Neural cell (in vitro differentiated cells): ENCODE data around the gene FHDC1.

ENCODE experiments used
- CTCF ChIP-seq: fragments of 450-650 bp; IDR thresholded peaks from 2 replicates; pipeline ENCODE4 v1.5.1; 2014; ENCODE audit warnings: antibody characterized with exemption, mild to moderate bottlenecking, moderate library complexity; ENCODE audit not compliant: poor library complexity, severe bottlenecking
- EP300 ChIP-seq: fragments of 450-650 bp; conservative IDR thresholded peaks from 2 replicates; pipeline ENCODE4 v1.6.1; 2014; ENCODE audit warnings: antibody characterized with exemption, mild to moderate bottlenecking, moderate library complexity; ENCODE audit not compliant: poor library complexity, severe bottlenecking
- EZH2 ChIP-seq: fragments of 200-600, 300-800 bp; shearing (Covaris generic), sonication (generic); IDR thresholded peaks from 2 replicates; pipeline ENCODE4 v1.6.1; 2014; ENCODE audit warnings: antibody characterized with exemption, low read length, borderline replicate concordance, mild to moderate bottlenecking; ENCODE audit not compliant: insufficient read depth, poor library complexity, severe bottlenecking
- POLR2AphosphoS5 ChIP-seq: IDR thresholded peaks from 2 replicates; pipeline ENCODE4 v1.6.1; 2012
- RAD21 ChIP-seq: fragments of 450-650 bp; conservative IDR thresholded peaks from 2 replicates; pipeline ENCODE4 v1.6.1; 2014; ENCODE audit warnings: antibody characterized with exemption, mild to moderate bottlenecking, moderate library complexity
- TAF1 ChIP-seq: IDR thresholded peaks from 2 replicates; pipeline ENCODE4 v1.6.1; 2012; ENCODE audit warnings: low read depth

- no peak for TF ChIP-seq TAF1
- no peak for TF ChIP-seq CTCF
- TF ChIP-seq EZH2: no peak
- no peak for TF ChIP-seq POLR2AphosphoS5
- no peak for TF ChIP-seq RAD21
- TF ChIP-seq EP300: no peak
Observed at GRCh38 chr4:152925851-152926250, 10.3 kb upstream of the FHDC1 start.
